ENCODE data around the gene NT5DC4. TPM values are rescaled to one million over a fixed set of nuclear protein-coding genes. Genes with fewer than 3 reads are reported as not detected.

Gene NT5DC4
- total RNA-seq, 1 experiment from 2014 or later, result not detected

DNA sequence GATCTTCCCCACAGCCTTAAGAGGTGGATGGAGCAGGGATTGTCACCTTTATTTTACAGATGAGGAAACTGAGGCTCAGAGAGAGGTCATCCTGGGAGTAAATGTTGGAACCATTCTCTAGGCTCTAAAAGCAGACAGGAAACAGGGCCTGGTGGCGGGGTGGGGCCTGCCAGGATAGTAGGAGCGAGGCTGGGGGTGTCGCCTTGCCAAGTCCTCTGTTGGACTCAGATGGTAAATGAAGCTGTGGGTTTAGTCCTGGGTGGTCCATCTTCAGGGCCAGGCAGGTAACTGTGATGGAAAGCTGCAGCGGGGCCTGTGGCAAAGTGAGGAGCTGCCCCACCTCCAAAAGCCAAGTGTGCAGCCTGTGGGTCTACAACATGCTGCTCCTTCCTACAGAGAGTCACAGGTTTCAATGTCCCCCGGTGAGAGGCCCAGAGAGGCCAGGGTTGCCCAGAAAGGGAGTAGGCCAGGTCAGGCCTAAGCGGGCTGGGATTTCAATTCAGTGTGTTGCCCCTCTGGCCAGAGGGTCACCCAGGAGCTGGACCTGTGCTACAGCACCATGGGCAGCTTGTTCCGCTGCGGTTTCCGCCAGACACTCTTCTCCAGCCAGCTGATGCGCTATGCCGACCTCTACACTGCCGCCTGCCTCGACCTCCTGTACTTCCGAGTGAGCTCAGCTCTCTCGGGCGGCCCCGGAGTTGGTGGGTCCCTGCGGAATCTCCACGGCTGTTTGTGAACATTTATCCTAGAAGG is 6.6 kb downstream of the NT5DC4 start:
- Histone ChIP-seq H3K27me3 (ENCODE audit: control insufficient read depth, insufficient read depth, low read length) (no peaks in the 10 kb centered on the region), H3K36me3 (ENCODE audit: control insufficient read depth, insufficient read depth, low read length) (no peaks in the 10 kb centered on the region), H3K9me3 (ENCODE audit: control insufficient read depth, insufficient read depth, low read depth, low read length) (no peaks in the 10 kb centered on the region), H3K27ac (ENCODE audit: low read length) (no peak overlapping the region), H3K4me3 (ENCODE audit: low read depth in 2 of 2, low read length in 2 of 2) (no peak overlapping the region), H3K4me1 (ENCODE audit: control insufficient read depth, insufficient read depth, low read length) (peaks cover 4% of the 10 kb centered on the region; the same call in 1 of the 2 replicates)
- DNase-seq (ENCODE audit: low read depth, low spot score), result no peak
- in situ Hi-C loops (cut with HindIII; ENCODE audit: low pct_unique_long_range_greater_than_20kb, low sequenced_read_pairs) (no loop called here), intact Hi-C loops (cut with micrococcal nuclease; ENCODE audit: unreplicated experiment) (loop anchor here (2.0 kb wide), 1 partner anchor 101 kb away; no protein-coding TSS in a partner anchor)
- ChIA-PET POLR2A (no interaction called here), CTCF (interaction anchor here (0.6 to 5.2 kb wide), 4 partner anchors 101 to 373 kb away, joined by 3 to 38 read pairs (median 4); no protein-coding TSS in a partner anchor)
- TF ChIP-seq TCF7L2 (IDR thresholded peaks at IDR 0.05; ENCODE audit: low read depth, low read length) (no peak), POLR2AphosphoS5 (IDR thresholded peaks at IDR 0.05; ENCODE audit: low read depth, low read length) (no peak), SIN3A (IDR thresholded peaks at IDR 0.05; ENCODE audit: borderline replicate concordance, insufficient read depth, low read depth, low read length) (no peak)
- TF ChIP-seq, protein P1, sequence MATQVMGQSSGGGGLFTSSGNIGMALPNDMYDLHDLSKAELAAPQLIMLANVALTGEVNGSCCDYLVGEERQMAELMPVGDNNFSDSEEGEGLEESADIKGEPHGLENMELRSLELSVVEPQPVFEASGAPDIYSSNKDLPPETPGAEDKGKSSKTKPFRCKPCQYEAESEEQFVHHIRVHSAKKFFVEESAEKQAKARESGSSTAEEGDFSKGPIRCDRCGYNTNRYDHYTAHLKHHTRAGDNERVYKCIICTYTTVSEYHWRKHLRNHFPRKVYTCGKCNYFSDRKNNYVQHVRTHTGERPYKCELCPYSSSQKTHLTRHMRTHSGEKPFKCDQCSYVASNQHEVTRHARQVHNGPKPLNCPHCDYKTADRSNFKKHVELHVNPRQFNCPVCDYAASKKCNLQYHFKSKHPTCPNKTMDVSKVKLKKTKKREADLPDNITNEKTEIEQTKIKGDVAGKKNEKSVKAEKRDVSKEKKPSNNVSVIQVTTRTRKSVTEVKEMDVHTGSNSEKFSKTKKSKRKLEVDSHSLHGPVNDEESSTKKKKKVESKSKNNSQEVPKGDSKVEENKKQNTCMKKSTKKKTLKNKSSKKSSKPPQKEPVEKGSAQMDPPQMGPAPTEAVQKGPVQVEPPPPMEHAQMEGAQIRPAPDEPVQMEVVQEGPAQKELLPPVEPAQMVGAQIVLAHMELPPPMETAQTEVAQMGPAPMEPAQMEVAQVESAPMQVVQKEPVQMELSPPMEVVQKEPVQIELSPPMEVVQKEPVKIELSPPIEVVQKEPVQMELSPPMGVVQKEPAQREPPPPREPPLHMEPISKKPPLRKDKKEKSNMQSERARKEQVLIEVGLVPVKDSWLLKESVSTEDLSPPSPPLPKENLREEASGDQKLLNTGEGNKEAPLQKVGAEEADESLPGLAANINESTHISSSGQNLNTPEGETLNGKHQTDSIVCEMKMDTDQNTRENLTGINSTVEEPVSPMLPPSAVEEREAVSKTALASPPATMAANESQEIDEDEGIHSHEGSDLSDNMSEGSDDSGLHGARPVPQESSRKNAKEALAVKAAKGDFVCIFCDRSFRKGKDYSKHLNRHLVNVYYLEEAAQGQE (IDR thresholded peaks at IDR 0.05; ENCODE audit: insufficient read depth in 1 of 2, low read depth in 2 of 2, low read length in 1 of 2), result no peak
- TF ChIP-seq, protein P2, sequence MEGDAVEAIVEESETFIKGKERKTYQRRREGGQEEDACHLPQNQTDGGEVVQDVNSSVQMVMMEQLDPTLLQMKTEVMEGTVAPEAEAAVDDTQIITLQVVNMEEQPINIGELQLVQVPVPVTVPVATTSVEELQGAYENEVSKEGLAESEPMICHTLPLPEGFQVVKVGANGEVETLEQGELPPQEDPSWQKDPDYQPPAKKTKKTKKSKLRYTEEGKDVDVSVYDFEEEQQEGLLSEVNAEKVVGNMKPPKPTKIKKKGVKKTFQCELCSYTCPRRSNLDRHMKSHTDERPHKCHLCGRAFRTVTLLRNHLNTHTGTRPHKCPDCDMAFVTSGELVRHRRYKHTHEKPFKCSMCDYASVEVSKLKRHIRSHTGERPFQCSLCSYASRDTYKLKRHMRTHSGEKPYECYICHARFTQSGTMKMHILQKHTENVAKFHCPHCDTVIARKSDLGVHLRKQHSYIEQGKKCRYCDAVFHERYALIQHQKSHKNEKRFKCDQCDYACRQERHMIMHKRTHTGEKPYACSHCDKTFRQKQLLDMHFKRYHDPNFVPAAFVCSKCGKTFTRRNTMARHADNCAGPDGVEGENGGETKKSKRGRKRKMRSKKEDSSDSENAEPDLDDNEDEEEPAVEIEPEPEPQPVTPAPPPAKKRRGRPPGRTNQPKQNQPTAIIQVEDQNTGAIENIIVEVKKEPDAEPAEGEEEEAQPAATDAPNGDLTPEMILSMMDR (IDR thresholded peaks at IDR 0.05), result no peak
- no TSS peak for BruUV-seq (replicated peaks)
- no peak for ATAC-seq

DNA sequence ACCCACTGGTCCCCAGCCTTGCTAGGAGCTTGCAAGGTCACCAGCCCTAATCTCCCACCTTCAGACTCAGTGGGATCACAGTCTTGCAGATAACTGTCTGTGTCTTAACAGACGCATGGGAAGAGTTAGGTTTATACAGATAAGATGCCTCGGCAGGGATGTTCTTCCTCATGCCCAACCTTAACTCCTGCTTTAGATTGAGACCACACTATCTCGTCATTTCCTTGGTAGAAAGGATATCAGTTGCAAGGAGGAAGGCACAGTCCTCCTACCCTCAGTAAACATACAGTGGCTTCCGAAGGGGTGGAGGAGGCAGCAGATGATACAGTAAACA is 7.2 kb downstream of the NT5DC4 start:
- intact Hi-C loops (cut with micrococcal nuclease; ENCODE audit: unreplicated experiment), result no loop called here
- Histone ChIP-seq H3K27ac (ENCODE audit: low read length) (no peak overlapping the region), H3K36me3 (ENCODE audit: control insufficient read depth, insufficient read depth, low read length) (no peaks in the 10 kb centered on the region), H3K9me3 (ENCODE audit: control insufficient read depth, insufficient read depth, low read depth, low read length) (no peaks in the 10 kb centered on the region), H3K27me3 (ENCODE audit: control insufficient read depth, insufficient read depth, low read length) (no peaks in the 10 kb centered on the region), H3K4me1 (ENCODE audit: control insufficient read depth, insufficient read depth, low read length) (peaks cover 4% of the 10 kb centered on the region; the same call in 1 of the 2 replicates), H3K4me3 (ENCODE audit: low read depth in 2 of 2, low read length in 2 of 2) (no peak overlapping the region)
- TF ChIP-seq TCF7L2 (IDR thresholded peaks at IDR 0.05; ENCODE audit: low read depth, low read length), result no peak
- TF ChIP-seq, protein P2 (IDR thresholded peaks at IDR 0.05), result no peak
- TF ChIP-seq POLR2AphosphoS5 (IDR thresholded peaks at IDR 0.05; ENCODE audit: low read depth, low read length), result no peak
- TF ChIP-seq SIN3A (IDR thresholded peaks at IDR 0.05; ENCODE audit: borderline replicate concordance, insufficient read depth, low read depth, low read length), result no peak
- TF ChIP-seq, protein P1 (IDR thresholded peaks at IDR 0.05; ENCODE audit: insufficient read depth in 1 of 2, low read depth in 2 of 2, low read length in 1 of 2), result no peak
- no TSS peak for BruUV-seq (replicated peaks)
- POLR2A ChIA-PET, result interaction anchor here (0.5 kb wide), 1 partner anchor 210 kb away, joined by 8 read pairs; no protein-coding TSS in a partner anchor
- CTCF ChIA-PET, result interaction anchor here (0.5 to 5.2 kb wide), 5 partner anchors 9 to 372 kb away, joined by 3 to 38 read pairs (median 4); no protein-coding TSS in a partner anchor
- no peak for DNase-seq (ENCODE audit: low read depth, low spot score)
- ATAC-seq, result no peak
- in situ Hi-C loops (cut with HindIII; ENCODE audit: low pct_unique_long_range_greater_than_20kb, low sequenced_read_pairs), result no loop called here

Measured in Panc1 (cell line).